Epithelial cell of esophagus (primary cell): Measurements from ENCODE around the gene KDM5A.

Experiments used
- DNase-seq: peaks from one replicate; pipeline ENCODE4 v3.0.0; 2010; ENCODE audit warnings: low read depth
- H3K4me3 ChIP-seq: 2 replicates; pipeline ENCODE4 v1.5.1; 2011; ENCODE audit warnings: mild to moderate bottlenecking, low read length, control low read depth
- TF ChIP-seq, protein P1 (sequence below): IDR thresholded peaks from 2 replicates; pipeline ENCODE4 v1.5.1; 2011; ENCODE audit warnings: low read depth, mild to moderate bottlenecking, low read length, control low read depth, inconsistent platforms; ENCODE audit not compliant: insufficient read depth; ENCODE audit errors: missing control alignments

Gene KDM5A

DNA sequence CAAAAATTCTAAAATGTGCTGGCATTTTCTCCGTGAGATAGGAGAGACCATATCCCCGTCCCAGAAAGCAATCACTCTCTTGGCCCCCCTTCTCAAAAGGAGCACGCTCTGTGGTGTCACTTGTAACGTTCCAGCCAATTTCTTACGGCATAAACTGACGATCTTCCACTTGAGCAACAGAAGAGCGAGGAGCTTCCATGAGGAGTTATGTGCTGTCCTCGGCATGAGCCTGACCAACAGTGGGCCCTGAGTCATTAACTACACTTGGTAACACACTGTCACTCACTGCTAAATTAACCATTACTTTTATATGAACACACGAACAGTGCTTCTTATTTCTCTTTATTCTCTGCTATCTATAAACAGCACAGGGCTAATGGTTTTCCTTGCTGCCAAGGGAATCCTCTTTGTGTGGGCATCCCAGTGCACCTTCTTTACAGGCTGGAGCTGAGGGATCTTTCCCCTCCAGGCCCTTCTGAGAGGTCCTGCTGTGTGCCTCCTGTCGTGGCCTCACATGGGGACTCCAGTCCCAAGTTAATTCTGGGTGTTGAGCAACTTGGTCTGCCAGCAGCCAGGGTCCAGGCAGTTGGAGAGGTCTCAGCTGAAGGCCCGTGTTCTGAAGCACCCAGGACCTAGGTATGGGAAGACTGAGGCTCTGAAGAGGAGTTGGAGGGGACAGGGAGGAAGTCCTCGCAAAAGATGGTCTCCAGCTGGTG lies 135.8 kb downstream of the KDM5A start:
- no peak overlapping the region for H3K4me3 ChIP-seq
- TF ChIP-seq, protein P1, sequence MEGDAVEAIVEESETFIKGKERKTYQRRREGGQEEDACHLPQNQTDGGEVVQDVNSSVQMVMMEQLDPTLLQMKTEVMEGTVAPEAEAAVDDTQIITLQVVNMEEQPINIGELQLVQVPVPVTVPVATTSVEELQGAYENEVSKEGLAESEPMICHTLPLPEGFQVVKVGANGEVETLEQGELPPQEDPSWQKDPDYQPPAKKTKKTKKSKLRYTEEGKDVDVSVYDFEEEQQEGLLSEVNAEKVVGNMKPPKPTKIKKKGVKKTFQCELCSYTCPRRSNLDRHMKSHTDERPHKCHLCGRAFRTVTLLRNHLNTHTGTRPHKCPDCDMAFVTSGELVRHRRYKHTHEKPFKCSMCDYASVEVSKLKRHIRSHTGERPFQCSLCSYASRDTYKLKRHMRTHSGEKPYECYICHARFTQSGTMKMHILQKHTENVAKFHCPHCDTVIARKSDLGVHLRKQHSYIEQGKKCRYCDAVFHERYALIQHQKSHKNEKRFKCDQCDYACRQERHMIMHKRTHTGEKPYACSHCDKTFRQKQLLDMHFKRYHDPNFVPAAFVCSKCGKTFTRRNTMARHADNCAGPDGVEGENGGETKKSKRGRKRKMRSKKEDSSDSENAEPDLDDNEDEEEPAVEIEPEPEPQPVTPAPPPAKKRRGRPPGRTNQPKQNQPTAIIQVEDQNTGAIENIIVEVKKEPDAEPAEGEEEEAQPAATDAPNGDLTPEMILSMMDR = no peak
- DNase-seq = no peak

DNA sequence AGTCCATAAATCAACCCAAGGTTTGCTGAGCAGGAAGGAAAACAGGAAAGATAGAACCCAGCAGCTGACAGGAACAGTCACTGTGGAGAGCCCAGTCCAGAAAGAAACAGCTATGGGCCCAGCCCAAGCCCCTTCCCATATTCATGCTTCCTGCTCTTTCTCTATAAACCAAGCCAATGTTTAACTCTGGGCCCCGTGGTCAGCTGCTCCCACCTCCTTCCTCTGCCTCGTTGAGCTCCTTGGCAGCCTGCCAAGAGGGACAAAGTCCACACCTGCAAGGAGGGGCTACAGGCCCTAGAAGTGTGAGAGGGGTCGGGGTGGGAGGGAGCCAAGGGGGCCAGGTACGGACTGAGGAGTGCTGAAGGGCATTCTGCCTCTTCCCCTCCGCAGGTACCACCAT lies 136.5 kb downstream of the KDM5A start:
- TF ChIP-seq, protein P1 = no peak
- H3K4me3 ChIP-seq = no peak overlapping the region
- no peak for DNase-seq

GRCh38 chr12:247271-247670 lies 141.8 kb downstream of the KDM5A start:
- DNase-seq = no peak
- TF ChIP-seq, protein P1 = no peak
- no peak overlapping the region for H3K4me3 ChIP-seq

- DNase-seq = no peak
- TF ChIP-seq, protein P1 = no peak
- H3K4me3 ChIP-seq = no peak overlapping the region
These were observed 145.7 kb downstream of the KDM5A start for GRCh38 chr12:243381-243780.

- H3K4me3 ChIP-seq = no peak overlapping the region
- TF ChIP-seq, protein P1 = no peak
- no peak for DNase-seq
These were observed 146.6 kb downstream of the KDM5A start for GRCh38 chr12:242496-242895.

DNA sequence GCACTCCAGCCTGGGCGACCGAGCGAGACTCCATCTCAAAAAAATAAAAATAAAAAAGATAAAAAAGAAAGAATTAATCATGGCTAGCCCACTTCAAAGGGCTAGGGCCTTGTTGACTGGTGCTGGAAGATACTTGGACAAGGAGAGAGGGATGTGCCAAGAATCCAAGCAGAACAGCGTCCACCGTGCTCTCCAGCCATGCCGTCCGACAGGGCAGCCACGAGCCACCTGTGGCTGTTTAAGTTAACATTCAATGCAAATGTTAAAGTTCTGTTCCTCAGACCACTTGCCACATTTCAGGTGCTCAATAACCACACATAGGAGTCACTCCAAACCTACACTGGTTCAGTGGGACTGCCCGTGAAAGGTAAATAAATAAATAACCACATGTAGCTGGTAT lies 147.9 kb downstream of the KDM5A start:
- DNase-seq = no peak
- no peak overlapping the region for H3K4me3 ChIP-seq
- TF ChIP-seq, protein P1 = no peak

DNA sequence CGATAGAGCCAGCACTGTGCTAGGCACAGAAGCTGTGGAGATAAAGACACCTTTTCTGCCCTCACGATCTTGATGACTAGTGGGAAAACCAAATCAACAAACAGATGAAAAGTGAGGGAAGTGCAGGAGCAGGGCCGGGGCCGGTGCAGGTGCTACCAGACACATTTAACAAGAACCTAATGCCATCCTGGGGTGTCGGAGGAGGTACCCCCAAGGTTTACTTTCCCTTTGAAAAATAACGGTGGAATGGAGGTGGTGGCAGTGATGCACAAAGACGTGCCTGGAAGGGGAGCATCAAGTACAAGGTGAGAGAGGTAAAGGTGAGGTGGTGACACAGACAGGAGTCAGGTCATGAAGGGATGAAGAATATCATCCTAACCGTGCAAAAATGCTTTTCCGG lies 148.6 kb downstream of the KDM5A start:
- TF ChIP-seq, protein P1 = no peak
- no peak for DNase-seq
- no peak overlapping the region for H3K4me3 ChIP-seq
